ENCODE measurements around the gene TFEB. TPM values are rescaled to one million over a fixed set of nuclear protein-coding genes. Genes with fewer than 3 reads are reported as not detected.

The TFEB gene
- total and polyA plus RNA-seq, 2 donors (not counting 1 experiment from before 2014, with no cell fraction given), result 1.9 to 7.6 TPM

GRCh38 chr6:41721414-41721813, 14.0 kb downstream of the TFEB start:
- Histone ChIP-seq H3K4me2 (ENCODE audit: extremely low read depth, insufficient read depth, low read length) (no peak overlapping the region), H3K27ac (ENCODE audit: insufficient read depth, low read length) (no peak overlapping the region), H3K27me3 (ENCODE audit: control insufficient read depth, insufficient read depth, low read length) (no peaks in the 10 kb centered on the region), H4K20me1 (ENCODE audit: control insufficient read depth, extremely low read depth, insufficient read depth, low read length) (no peaks in the 10 kb centered on the region), H3K79me2 (ENCODE audit: control insufficient read depth, insufficient read depth, low read length) (no peaks in the 10 kb centered on the region), H3K4me3 (replicated peaks in 1 of 4; ENCODE audit: control extremely low read depth in 1 of 4, insufficient read depth in 1 of 4, low read depth in 3 of 4, low read length in 4 of 4) (no peak overlapping the region), H3K36me3 (ENCODE audit: control insufficient read depth, insufficient read depth, low read length) (no peaks in the 10 kb centered on the region), H3K4me1 (ENCODE audit: control insufficient read depth, extremely low read depth, insufficient read depth, low read length) (peaks cover 5% of the 10 kb centered on the region), H3K9me3 (ENCODE audit: control insufficient read depth, insufficient read depth, low read depth, low read length) (no peaks in the 10 kb centered on the region), H3K9ac (ENCODE audit: insufficient read depth, low read length) (no peak overlapping the region), H2AFZ (ENCODE audit: low read length) (no peak overlapping the region)
- no peak for DNase-seq (ENCODE audit: low read depth in 2 of 2)
- no peak for TF ChIP-seq EZH2 (IDR thresholded peaks at IDR 0.05; ENCODE audit: low read length, missing control alignments)
- no peak for TF ChIP-seq CTCF (conservative IDR thresholded peaks at IDR 0.05 in 1 of 2, IDR thresholded peaks at IDR 0.05 in 1 of 2; ENCODE audit: low read depth in 1 of 2, low read length in 2 of 2)

GRCh38 chr6:41720783-41721182, 14.6 kb downstream of the TFEB start:
- Histone ChIP-seq H3K4me1 (ENCODE audit: control insufficient read depth, extremely low read depth, insufficient read depth, low read length) (peaks cover 5% of the 10 kb centered on the region), H3K27ac (ENCODE audit: insufficient read depth, low read length) (no peak overlapping the region), H3K9ac (ENCODE audit: insufficient read depth, low read length) (no peak overlapping the region), H3K4me2 (ENCODE audit: extremely low read depth, insufficient read depth, low read length) (no peak overlapping the region), H4K20me1 (ENCODE audit: control insufficient read depth, extremely low read depth, insufficient read depth, low read length) (no peaks in the 10 kb centered on the region), H3K27me3 (ENCODE audit: control insufficient read depth, insufficient read depth, low read length) (no peaks in the 10 kb centered on the region), H2AFZ (ENCODE audit: low read length) (no peak overlapping the region), H3K79me2 (ENCODE audit: control insufficient read depth, insufficient read depth, low read length) (no peaks in the 10 kb centered on the region), H3K36me3 (ENCODE audit: control insufficient read depth, insufficient read depth, low read length) (no peaks in the 10 kb centered on the region), H3K9me3 (ENCODE audit: control insufficient read depth, insufficient read depth, low read depth, low read length) (no peaks in the 10 kb centered on the region), H3K4me3 (replicated peaks in 1 of 4; ENCODE audit: control extremely low read depth in 1 of 4, insufficient read depth in 1 of 4, low read depth in 3 of 4, low read length in 4 of 4) (no peak overlapping the region)
- no peak for DNase-seq (ENCODE audit: low read depth in 2 of 2)
- no peak for TF ChIP-seq EZH2 (IDR thresholded peaks at IDR 0.05; ENCODE audit: low read length, missing control alignments)
- TF ChIP-seq CTCF (conservative IDR thresholded peaks at IDR 0.05 in 1 of 2, IDR thresholded peaks at IDR 0.05 in 1 of 2; ENCODE audit: low read depth in 1 of 2, low read length in 2 of 2), result no peak

GRCh38 chr6:41720262-41720620, 15.2 kb downstream of the TFEB start:
- no peak overlapping the region for H3K27ac ChIP-seq (ENCODE audit: insufficient read depth, low read length)
- DNase-seq (ENCODE audit: low read depth in 2 of 2), result no peak
- no peak overlapping the region for H3K4me2 ChIP-seq (ENCODE audit: extremely low read depth, insufficient read depth, low read length)
- H3K4me1 ChIP-seq (ENCODE audit: control insufficient read depth, extremely low read depth, insufficient read depth, low read length), result peaks cover 5% of the 10 kb centered on the region
- H3K36me3 ChIP-seq (ENCODE audit: control insufficient read depth, insufficient read depth, low read length), result no peaks in the 10 kb centered on the region
- H3K27me3 ChIP-seq (ENCODE audit: control insufficient read depth, insufficient read depth, low read length), result no peaks in the 10 kb centered on the region
- H3K9me3 ChIP-seq (ENCODE audit: control insufficient read depth, insufficient read depth, low read depth, low read length), result no peaks in the 10 kb centered on the region
- no peaks in the 10 kb centered on the region for H3K79me2 ChIP-seq (ENCODE audit: control insufficient read depth, insufficient read depth, low read length)
- no peak overlapping the region for H3K4me3 ChIP-seq (replicated peaks in 1 of 4; ENCODE audit: control extremely low read depth in 1 of 4, insufficient read depth in 1 of 4, low read depth in 3 of 4, low read length in 4 of 4)
- no peak for TF ChIP-seq EZH2 (IDR thresholded peaks at IDR 0.05; ENCODE audit: low read length, missing control alignments)
- no peak for TF ChIP-seq CTCF (conservative IDR thresholded peaks at IDR 0.05 in 1 of 2, IDR thresholded peaks at IDR 0.05 in 1 of 2; ENCODE audit: low read depth in 1 of 2, low read length in 2 of 2)
- H2AFZ ChIP-seq (ENCODE audit: low read length), result no peak overlapping the region
- H4K20me1 ChIP-seq (ENCODE audit: control insufficient read depth, extremely low read depth, insufficient read depth, low read length), result no peaks in the 10 kb centered on the region
- no peak overlapping the region for H3K9ac ChIP-seq (ENCODE audit: insufficient read depth, low read length)
